DMS153 (cell line): ENCODE measurements around the gene NFATC1.
A peak's percentile ranks its signal among the peaks of the same experiment; 100 is the strongest.

Experiments
- DNase-seq: peaks from one replicate; lab custom pipeline; 2025; lab: John Stamatoyannopoulos, UW

Gene NFATC1

GRCh38 chr18:79573921-79574491 lies 178.3 kb downstream of the NFATC1 start:
- no peak for DNase-seq

- no peak for DNase-seq
Observed at GRCh38 chr18:79574938-79575525, 179.3 kb downstream of the NFATC1 start.

GRCh38 chr18:79575891-79576685 lies 180.4 kb downstream of the NFATC1 start:
- peak; percentile 48 for DNase-seq

GRCh38 chr18:79576686-79577351 lies 181.1 kb downstream of the NFATC1 start:
- no peak for DNase-seq

- DNase-seq = no peak
Observed at GRCh38 chr18:79577451-79578395, 182.0 kb downstream of the NFATC1 start.

GRCh38 chr18:79578396-79579260 lies 182.9 kb downstream of the NFATC1 start:
- no peak for DNase-seq
